ENCODE measurements around the gene NAP1L4. TPM values are rescaled to one million over a fixed set of nuclear protein-coding genes. Genes with fewer than 3 reads are reported as not detected.

Gene NAP1L4
- total RNA-seq, 1 donor from 2014 or later = 129 TPM

DNA sequence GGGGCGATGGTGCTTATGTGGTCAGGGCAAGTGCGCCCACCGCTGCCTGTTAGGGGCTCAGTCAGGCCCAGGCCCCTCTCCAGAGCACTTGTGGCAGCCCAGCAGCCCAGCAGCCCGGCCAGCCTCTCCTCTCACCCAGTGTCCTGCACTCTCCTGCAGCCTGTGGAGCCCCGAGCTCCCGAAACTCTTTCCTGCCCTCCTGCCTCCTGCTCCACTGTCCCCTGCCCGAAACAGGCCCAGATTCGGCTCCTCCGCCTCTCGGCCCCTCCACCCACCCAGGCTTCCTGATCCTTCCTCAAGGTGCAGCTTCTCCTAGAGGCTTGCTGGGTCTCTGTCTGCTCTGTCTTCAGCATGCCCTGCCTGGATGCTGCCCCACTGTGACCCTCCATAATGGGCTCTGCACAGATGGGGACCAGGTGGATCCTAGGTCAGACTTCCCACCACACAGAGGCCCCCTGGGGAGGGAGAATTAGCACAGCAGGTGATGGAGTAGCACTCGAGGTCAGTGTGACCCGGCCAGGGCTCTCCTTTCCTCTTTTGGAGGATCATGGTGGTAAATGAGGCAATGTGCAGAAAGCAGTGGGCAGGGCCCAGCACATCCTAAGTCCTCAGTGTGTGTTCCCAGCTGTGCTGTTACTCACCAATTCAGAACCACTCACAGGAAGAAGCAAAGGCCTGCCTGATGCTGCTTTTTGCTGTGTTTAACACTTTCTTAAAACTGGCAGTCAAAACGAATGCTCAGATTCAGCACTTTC lies 18.6 kb upstream of the NAP1L4 start:
- no peak for DNase-seq

GRCh38 chr11:3010004-3010403 lies 17.9 kb upstream of the NAP1L4 start:
- no peak for DNase-seq

GRCh38 chr11:3009481-3009880 lies 17.4 kb upstream of the NAP1L4 start:
- DNase-seq = no peak

DNA sequence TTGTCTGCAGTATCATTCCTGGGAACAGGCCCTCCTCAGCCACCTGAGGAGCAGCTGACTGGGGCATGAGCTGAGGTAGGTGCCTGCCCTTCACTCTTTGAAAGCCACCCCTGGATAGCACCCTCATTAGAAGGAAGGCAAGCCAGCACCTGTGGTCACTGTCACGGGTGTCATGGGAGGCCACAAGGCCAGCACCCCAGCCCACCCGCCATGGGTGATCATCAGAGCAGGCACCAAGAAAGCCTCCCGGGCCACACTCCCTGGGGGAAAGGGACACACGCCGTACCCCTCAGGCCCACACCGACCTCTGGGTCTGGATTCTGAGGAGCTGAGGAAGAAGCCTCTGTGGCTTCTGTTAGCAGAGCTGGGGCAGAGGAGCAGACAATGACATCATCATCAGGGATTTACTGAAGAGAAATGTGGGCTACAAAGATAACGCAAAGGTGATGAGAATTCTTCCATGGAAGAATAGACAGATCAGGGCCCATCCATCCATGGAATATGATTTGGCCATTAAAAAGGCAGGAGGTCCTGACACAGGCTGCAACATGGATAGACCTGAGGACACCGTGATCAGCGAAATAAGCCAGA lies 16.7 kb upstream of the NAP1L4 start:
- no peak for DNase-seq

- DNase-seq = no peak
Measured at GRCh38 chr11:3007404-3008010, 15.4 kb upstream of the NAP1L4 start.

DNA sequence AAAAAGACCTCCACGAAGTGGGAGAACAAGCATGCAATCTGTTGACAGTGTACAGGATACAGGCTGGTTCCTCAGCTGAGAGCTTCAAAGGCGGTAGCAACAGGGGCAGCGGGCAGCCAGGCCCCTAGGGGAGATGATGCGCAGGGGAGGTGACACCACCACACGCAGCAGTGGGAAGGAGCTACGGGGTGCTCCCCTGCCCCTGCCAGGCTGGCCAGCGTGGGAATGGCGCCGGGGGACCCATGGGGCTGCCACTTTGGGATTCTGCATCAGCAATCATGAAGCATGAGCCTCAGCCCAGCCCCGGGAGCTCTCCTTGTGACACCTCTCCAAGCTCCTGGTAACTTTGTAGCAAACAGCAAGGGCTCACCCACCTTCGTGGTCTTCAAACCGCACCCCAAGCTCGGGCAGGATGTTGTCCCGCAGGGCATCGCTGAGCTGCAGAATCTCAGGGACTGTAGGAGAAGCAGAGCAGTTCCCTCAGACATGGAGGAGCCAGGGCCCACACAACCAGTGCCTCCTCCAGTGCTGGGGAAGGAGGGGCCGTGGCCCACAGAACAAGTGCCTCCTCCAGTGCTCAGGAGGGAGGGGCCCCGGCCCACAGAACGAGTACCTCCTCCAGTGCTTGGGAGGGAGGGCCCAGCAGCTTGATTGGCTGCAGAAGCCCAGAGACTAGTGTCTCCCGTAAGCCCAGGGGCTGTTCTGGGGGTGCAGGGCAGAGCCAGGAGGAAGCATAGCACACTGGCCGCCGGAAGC lies 14.6 kb upstream of the NAP1L4 start:
- no peak for DNase-seq

- no peak for DNase-seq
Measured at GRCh38 chr11:3004481-3004880, 12.4 kb upstream of the NAP1L4 start.

DNA sequence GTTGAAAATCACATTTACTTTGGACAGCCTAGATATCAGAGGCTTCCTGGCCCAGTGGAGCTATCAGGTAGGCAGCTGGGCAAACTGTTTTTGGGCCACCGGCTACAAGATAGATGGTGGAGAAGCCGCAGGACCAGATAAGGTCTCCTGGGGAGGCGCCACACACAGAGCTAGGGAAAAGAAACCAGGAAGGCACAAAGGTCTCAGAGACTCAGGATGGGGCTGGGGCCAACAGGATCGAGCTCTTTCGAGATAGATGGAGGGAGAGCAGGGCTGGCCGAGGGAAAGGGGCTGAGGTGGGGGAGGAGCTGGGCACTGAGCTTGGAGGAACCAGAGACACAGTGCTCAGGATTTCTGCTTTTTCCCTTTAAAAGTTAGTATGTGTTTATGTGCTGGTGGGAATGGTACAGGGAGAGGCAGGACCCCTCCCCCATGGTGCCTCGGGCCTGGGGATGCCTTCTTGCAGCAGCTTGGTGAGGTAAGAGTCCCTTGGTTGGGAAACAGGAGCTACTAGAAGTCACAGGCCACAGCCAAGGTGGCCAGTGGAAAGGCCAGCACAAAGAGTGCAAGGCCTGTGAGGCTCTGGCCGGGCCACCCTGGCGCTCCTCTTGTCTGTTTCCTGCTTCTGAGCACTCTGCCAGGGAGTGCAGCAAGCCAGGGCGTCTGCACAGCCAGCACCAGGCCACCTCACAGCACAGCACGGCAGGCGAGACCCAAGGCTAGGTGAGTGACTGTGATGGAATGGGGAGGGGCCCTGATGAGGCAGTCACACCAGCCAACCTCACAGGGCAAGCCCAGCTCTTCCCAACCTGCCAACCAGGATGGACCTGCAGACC lies 11.5 kb upstream of the NAP1L4 start:
- no peak for DNase-seq

GRCh38 chr11:3002871-3003270 lies 10.7 kb upstream of the NAP1L4 start:
- no peak for DNase-seq

- DNase-seq = no peak
Measured at GRCh38 chr11:3002351-3002861, 10.3 kb upstream of the NAP1L4 start.

DNA sequence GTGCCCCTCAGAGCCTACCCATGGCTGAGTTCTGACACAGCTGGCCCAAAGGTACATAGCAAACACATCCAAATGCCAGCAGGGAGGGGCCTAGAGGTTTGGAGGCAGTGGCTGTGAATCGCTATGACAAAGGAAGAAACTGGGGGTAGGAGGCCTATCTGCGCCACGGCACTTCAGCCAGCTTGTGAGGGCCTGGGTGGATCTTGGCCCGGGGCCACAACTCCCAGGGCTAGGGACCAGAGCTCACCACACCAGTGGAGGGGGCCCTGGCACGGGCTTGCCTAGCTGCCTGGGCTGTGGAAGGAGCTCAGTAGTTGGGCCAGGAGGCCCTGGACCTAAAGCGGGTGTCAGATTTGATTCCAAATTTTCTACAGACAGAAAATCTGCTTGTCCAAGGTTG lies 9.4 kb upstream of the NAP1L4 start:
- no peak for DNase-seq

DNA sequence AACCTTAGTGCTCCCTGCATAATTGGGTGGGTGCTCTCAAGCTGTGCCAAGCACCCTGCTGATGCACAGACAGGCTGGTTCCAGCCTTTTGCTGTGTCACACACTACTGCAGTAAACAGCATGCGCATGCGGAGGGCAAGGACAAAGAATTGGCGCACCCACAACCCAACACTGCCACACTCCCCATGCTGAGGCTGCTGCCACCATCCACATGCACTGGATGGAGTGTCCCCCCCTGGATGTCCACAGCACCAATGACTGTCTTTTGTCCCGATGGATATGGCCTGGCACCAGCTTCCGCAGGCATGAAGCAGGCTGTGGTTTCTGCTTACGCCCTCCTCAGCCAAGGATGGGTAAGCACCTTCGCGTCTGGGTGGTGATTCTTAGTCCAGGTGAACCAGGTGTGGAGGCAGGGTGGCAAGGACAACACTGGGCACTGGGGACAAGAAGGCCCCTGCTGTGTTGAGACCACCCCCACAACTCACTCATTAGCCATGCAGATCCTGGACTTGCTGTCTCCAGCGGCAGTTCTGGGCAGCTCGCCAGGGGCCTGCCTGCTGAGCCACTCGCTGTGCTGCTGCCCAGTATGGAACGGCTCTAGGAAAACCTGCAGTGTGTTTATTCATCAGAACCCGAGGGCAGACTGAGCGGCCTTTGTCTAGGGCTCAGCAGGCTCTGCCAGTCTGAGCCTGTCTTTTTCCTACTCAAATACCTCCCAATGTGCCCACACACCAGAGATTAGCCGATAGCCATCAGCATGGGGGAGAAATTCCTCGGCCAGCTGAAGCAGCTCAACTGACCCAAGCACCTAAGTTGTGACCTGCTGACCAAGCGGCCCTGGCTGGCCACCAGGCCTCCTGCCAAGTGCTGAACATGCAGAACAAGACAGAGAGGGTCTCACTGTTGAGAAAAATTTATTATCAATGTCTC lies 8.2 kb upstream of the NAP1L4 start:
- DNase-seq = no peak

DNA sequence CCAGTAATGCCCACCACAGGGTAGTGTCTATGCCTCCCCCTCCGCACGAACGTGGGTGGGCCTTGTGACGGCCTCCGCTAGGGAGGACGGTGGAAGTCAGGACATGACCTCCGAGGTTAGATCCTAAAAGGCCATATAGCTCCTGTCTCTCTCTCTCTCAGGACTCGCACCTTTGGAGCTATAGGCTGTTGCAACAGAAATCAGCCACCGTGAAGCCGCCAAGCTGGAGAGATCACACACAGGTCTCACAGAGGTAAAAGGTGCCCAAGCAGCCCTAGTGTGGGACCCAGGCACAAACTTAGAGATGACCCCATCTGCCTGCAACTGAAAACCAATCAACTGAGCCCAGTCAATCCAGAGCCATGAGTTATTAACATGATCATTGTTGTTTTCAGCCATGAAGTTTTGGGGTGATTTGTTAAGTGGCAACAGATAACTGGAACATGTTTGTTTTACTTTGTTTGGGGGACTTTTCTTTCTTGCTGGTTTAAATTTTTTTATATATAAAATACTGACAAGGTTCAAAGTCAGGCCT lies 7.4 kb upstream of the NAP1L4 start:
- DNase-seq = no peak

GRCh38 chr11:2998073-2998850 lies 6.1 kb upstream of the NAP1L4 start:
- no peak for DNase-seq

DNA sequence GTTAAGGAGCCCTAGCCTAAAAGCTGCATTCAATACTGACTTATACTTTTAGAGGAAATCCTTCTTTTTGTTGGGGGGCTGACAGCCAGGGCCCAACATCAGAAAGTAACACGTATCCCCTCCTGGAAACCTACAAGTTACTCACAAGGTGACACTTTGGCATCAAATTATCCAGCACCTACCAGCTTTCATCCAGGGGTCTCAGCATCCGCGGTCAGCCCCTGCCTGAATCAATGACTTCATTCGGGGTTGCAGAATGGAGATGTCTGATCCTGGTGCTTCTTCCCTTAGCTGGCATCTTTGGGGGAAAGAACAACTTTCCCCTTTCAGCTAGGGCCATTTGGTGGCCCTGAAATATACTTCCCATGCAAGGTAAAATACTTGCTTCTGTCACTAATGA lies 5.3 kb upstream of the NAP1L4 start:
- no peak for DNase-seq

DNA sequence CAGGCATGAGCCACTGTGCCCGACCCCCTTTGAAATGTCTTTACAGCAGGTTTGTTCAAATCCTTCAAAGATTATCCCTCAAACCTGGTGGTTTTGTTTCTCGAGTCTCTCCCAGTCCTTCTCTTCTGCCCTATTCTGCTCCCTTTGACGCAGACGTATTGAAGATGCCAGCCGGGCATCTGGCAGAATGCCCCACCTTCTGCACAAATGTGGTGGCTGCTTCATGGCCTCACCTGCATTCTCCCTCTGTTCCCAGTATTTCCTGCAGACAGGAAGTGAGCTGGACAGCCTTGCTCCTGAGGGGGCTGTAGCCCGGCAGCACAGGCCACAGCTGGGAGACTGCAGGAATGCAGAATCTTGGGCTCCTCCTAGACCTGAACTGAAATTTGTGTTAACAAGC lies 4.8 kb upstream of the NAP1L4 start:
- no peak for DNase-seq

GRCh38 chr11:2995893-2996554 lies 3.9 kb upstream of the NAP1L4 start:
- DNase-seq = no peak

GRCh38 chr11:2995031-2995561 lies 3.0 kb upstream of the NAP1L4 start:
- DNase-seq = no peak

GRCh38 chr11:2994336-2994730 lies 2.2 kb upstream of the NAP1L4 start:
- DNase-seq = no peak

Data from skin of body (tissue), 2 donors.